Measurements from ENCODE around the gene DYNLT5.
A peak's percentile ranks its signal among the peaks of the same experiment; 100 is the strongest.
"Not testable (repeated sequence)": the region's sequence is repeated elsewhere in the genome, so short reads cannot be mapped to it uniquely, and the experiment has no call there.

DYNLT5 gene

DNA sequence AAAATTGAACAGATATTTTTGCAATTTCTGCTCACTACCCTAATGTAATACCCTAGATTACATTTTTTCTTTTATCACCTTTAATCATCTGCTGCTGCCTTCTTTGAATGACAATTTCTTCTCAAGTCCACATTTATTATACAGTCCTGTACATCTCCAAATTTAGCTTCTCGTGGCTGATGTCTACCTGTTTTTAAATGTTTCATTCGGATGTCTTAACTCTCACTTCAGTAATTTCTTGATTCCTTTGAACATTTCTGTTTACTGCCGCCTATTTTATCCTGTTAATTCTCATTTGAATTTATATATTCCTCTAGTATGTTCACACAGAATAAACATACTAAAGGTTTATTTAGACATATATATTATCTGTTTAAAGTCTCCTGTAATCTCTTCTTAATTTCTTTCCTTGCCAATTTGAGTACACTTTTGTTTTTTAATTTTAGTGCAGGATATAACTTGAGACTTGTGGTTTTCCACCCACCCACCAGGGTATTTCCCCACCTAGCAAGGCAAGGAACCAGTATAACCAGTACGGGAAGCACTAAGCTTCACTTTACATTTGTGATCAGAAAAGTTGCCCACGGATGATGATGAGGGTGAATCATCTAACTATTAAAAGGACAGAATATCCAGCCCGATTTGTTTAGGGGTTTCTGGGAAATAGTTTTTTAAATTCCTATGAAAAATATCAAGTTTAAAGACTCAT lies 36.1 kb downstream of the DYNLT5 start:
- peak; percentile 53 for DNase-seq (ENCODE audit: low read depth)

DNA sequence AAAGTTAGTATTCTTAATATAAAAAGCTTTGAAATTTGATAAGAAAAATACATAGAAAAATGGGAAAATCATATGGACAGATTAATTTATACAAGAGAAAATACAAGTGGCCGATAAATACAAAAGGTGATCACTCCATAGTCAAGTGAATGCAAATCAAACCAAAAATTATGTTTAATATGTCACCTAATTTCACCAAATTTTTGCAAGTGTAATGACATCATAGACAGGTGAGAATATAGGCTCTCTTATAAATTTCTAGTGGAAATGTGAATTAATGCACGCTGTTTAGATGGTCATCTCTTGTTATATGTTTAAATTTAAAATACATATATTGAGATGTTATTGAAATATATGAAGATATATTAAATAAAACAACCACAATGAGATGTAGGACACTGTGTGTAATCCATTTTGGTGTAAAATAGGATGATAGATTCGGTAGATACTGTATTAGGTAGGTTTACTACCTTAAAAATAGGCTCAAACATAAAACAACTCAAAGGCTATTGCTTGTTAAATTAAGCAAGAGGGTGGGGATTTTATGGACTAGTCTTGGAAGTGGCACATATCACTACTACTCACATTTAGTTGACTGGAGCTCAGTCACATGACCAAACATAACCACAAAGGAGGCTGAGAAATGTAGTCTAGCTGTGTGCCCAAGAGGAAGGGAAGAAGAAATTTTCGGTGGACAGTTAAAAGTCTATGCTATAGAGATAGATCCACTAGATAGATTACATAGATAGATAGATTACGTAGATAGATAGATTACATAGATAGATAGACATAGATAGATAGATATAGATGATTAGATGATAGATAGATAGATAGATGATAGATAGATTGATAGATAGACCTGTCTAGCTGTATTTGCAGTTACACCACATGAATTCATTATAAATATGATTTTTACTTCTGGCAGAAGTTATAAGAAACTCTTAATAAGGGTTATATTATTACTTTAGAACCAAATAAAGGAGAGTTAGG lies 39.7 kb downstream of the DYNLT5 start:
- DNase-seq (ENCODE audit: low read depth): no peak

DNA sequence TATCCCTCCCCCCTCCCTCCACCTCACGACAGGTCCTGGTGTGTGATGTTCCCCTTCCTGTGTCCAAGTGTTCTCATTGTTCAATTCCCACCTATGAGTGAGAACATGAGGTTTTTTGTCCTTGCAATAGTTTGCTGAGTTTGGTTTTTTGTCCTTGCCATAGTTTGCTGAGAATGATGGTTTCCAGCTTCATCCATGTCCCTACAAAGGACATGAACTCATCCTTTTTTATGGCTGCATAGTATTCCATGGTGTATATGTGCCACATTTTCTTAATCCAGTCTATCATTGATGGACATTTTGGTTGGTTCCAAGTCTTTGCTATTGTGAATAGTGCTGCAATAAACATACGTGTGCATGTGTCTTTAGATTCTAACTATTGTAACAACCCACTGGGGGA lies 43.6 kb downstream of the DYNLT5 start:
- not testable (repeated sequence) for DNase-seq (ENCODE audit: low read depth)

DNA sequence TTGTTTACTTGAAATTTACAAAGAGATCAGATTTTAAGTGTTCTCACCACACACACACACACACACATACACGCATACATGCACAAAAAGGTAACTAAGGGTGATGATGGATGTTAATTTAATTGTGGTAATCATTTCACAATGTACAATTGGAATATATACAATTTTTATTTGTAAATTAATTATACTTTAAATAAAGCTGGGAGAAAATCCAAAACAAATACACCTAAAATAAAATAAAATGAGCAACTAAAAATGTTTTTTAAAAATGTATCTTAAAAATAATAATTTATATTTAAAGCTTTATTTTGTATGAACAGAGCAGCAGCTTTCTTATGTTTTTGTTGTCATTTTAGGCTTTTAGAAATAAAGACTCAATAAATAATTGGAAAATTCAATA lies 57.0 kb downstream of the DYNLT5 start:
- no peak for DNase-seq (ENCODE audit: low read depth)

DNA sequence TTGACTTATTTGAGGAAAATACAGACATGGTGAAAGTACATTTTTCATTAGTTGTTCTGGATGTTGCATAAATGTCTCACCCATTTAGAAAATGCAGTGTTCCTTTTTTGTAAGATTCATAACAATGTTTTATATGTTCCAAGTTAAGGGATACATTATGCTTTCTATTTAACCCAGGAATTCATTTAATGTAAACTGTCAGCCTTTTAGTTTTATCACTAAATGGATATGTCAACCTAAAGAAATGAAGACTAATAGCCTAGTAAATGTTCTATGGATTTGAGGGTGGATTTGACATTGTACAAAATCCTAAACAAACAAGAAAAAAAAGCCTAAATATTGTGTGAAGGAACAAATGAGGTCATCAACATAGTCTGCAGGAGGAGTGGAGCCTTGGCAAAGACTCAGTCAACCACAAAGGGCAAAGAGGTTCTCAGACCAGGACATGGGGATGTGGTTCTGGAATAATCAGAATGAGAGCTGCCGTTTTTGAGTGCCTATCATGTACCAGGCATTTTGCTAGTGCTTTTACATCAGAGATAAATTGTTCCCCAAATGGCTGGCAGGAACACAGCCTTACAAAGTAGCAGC lies 57.6 kb downstream of the DYNLT5 start:
- DNase-seq (ENCODE audit: low read depth): no peak

DNA sequence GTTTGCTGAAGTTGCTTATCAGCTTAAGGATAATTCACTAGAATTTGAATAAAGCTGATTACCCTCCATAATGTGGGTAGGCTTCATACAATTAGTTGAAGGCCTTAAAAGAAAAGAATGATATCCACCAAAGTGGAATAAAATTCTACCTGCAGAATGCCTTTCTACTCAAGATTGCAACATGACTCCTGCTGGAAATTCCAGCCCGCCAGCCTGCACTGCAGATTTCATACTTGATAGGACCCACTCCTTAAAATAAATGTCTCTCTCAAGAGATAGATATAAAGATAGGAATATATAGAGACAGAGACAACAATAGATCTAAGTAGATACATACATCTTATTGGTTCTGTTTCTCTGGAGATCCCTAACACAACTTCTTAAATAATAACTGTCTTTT lies 72.5 kb downstream of the DYNLT5 start:
- no peak for DNase-seq (ENCODE audit: low read depth)
